GM18499 (cell line): ENCODE measurements around the gene GK.
"Not testable (repeated sequence)": the region's sequence is repeated elsewhere in the genome, so short reads cannot be mapped to it uniquely, and the experiment has no call there.

Experiments used
- ATAC-seq: cut with Tn5 transposase; IDR thresholded peaks from one replicate; pipeline ENCODE4 v1.9.1; 2021; ENCODE audit warnings: moderate number of reproducible peaks; ENCODE audit not compliant: insufficient read depth, unreplicated experiment

GK gene

GRCh38 chrX:30653415-30654131 is at the start of gene GK:
Gene GK (plus strand): TSS chrX:30653423. CDS start chrX:30653538, 115 bp downstream.
- ATAC-seq = no peak

GRCh38 chrX:30607155-30607554 is 46.1 kb upstream of the GK start:
- ATAC-seq = no peak

GRCh38 chrX:30610026-30610425 is 43.2 kb upstream of the GK start:
- no peak for ATAC-seq

GRCh38 chrX:30612250-30612655 is 41.0 kb upstream of the GK start:
- no peak for ATAC-seq

GRCh38 chrX:30613721-30614120 is 39.5 kb upstream of the GK start:
- no peak for ATAC-seq

- ATAC-seq = no peak
Measured at GRCh38 chrX:30615229-30615628, 38.0 kb upstream of the GK start.

DNA sequence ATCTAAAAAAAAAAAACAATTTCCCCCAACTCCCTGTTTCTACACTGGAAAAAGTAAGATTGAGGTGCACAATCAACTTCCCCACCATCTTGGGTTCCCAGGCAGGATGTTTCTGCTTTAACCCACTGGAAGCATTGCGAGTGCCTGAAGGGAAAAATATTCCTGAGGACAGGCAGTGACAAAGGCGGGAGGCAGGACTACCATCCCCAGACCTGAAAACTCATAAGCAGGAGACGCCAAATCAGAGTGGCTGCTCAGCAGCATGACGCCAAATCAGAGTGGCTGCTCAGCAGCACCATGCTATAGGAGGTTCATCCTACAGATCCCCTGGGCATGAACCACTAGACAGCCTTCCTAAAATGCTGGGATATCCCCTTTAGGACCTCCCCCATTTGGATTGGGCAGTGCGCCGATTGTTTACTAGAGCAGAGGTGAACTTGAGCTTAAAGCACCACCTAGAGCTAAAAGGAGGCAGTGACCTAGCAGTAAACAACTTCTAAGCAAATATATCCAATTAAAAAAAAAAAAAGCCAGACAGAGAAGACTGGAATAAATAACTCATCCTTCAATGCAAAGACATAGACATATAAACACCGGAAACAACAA is 35.0 kb upstream of the GK start:
- ATAC-seq = no peak

DNA sequence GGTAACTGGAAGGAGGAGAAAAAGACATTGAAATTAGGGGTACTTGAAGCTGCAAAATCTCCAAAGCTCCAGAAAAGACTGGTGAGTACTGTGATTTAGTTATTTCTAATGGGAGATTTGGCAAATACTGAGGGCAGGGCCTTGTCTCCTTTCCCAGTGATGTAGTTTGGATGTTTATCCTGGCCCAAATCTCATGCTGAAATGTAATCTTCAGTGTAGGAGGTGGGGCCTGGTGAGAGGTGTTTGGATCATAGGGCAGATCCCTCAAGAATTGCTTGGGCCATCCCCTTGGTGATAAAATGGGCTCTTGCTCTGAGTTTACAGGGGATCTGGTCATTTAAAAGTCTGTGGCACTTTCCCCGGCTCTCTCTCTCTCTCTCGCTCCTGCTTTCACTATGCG is 33.1 kb upstream of the GK start:
- ATAC-seq = no peak

GRCh38 chrX:30620980-30621618 is 32.1 kb upstream of the GK start:
- ATAC-seq = no peak

GRCh38 chrX:30622361-30622760 is 30.9 kb upstream of the GK start:
- ATAC-seq = no peak

DNA sequence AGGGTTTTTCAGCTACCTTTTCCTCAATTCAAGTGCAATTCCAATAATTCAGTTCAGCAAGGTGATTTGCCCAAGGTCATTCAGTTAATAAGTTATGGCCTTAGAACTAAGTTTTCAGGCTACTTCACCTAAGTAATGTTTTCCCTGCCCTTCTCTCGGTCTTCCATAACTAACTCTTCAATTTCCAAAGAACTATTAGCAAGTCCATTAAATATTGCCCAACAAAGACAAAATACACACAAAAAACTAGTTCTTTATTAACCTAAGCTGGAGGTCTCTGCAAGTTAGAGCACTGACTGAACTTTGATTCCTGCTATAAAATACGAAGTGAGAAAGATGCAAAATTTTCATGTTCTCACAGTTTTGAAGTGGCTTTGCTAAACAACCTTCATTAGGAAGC is 26.8 kb upstream of the GK start:
- no peak for ATAC-seq

DNA sequence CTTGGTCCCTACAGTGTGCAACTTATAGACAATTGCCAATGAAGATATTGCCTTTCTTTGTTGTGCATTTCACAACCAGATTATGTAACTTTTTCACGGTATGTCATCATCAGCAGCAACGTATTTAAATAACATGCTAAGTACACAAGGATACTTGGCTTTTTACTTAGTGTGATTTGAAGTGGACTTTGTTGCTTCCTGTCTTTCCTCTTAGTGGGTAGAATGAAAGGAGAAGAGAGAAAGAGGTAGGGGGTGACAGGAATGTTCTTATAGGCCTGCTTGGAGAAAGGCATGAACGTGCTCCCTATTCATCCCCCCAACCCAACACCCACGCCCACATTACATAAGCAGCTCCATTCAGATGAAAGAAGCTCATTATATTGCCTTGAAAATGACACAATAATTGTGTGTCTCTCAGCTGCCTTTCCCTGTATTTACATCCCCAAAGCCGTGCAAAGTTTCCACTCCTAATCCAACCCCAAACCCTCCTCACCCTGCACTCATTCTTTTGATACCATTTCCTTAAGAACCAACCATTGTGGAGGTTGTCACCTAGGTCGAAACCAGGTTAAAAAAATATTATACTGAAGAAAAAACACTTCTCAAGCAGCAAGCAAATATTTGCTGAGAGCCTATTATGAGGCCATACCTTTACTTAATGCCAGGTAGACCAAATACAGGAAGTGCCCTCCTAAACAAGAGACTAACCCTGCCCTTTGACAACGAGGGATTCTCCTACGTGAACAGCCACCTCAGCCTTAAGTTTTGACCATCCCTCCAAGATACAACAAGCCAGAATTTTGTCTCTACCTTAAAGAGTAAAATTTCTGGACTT is 25.2 kb upstream of the GK start:
- ATAC-seq = no peak

DNA sequence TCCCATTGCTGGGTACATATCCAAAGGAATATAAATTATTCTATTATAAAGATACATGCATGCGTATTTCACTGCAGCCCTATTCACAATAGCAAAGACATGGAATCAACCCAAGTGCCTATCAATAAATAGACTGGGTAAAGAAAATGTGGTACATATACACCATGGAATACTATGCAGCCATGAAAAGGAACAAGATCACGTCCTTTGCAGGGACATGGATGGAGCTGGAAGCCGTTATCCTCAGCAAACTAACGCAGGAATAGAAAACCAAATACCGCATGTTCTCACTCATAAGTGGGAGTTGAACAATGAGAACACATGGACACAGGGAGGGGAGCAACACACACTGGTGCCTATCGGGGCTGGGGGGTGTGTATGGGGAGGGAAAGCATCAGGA is 19.2 kb upstream of the GK start:
- ATAC-seq = not testable (repeated sequence)

GRCh38 chrX:30635630-30636029 is 17.6 kb upstream of the GK start:
- no peak for ATAC-seq

DNA sequence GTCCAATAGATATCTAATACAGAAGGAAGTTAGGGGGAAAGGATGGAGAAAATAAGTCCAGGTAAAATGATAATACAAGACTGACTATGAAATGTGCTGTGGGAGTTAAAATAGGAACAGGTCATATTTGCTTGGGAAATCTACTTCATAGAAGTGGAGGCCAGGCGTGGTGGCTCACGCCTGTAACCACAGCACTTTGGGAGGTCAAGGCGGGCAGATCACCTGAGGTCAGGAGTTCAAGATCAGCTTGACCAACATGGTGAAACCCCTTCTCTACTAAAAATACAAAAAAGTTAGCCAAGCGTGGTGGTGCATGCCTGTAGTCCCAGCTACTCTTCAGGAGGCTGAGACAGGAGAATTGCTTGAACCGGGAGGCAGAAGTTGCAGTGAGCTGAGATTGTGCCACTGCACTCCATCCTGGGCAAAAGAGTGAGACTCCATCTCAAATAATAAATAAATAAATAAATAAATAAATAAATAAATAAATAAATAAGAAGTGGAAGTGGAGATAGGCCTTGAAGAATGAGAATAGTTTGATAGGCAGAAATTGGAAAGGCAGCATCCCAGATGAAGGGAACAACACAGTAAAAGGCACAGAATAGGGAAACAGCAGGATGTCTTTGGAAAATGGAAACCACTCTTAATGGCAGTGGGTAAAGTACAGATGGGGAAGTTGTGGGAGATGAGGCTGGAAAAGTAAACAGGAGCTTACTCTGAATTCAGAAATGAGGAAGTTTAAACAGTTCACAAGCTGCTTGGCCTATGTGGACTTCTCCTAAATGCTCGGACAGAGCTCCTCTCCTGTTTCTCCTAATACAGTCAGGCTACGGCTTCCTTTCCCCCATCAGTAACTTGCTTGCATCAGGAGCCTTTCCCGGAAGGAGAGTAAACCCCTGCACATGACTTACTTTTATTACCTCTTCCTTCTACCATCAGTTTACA is 15.1 kb upstream of the GK start:
- ATAC-seq = no peak

- ATAC-seq = not testable (repeated sequence)
Measured at GRCh38 chrX:30639702-30640101, 13.5 kb upstream of the GK start.

DNA sequence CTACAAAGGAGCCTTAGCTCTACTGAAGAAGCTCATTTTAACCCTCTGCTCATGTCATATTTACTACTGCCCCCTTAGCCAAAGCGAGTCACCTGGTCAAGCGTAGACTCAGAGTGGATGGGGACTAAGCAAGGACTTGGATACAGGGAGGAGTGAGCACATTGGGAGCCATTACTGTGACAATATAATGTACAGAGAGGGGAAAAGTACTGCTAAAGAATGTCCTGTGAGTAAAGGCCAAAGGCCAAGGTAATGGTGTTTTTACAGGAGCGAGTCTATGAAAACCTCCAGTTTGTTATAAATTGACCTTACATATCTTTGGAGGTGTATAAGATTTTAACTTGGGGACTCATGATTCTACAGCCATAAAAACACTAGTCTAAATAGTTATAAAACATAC is 10.6 kb upstream of the GK start:
- no peak for ATAC-seq

DNA sequence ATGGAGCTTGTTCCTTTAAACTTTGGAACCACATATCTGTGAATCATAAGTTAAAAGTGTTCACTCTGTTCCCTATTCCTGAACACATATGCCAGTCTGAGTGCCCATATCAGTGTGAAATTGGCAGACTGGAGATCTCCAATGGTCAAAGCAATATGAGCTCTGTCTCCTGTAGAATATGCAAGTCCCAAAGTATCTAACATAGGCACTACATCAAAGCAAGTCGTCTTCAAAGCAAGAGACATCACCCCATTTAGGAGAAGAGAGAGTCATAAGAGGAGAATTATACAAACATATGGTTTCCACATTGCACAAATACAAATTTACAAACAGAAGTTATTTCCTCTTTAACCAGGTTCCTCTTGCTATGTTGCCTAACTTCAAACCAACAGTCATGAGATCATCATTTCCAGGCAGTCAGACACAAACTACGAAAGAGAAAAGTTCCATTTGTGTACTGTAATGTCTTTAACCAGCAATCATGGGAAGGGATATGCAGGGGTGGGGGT is 9.9 kb upstream of the GK start:
- ATAC-seq = no peak

GRCh38 chrX:30649859-30650258 is 3.4 kb upstream of the GK start:
- no peak for ATAC-seq
